SK-N-SH (cell line): ENCODE measurements around the gene TFAP2C. TPM values are rescaled to one million over a fixed set of nuclear protein-coding genes. Genes with fewer than 3 reads are reported as not detected.

Experiments
- CTCF ChIA-PET: fragments of 300-600, 350-600 bp; formaldehyde crosslinking; extraction: SDS; loops from one replicate; lab custom pipeline; 2021; lab: Yijun Ruan, JAX
- POLR2A ChIA-PET: fragments of 350-600 bp; sonication (Branson Sonifier 250); formaldehyde crosslinking; extraction: SDS; loops from one replicate; lab custom pipeline; 2020; ENCODE audit warnings: antibody characterized with exemption, inconsistent platforms; lab: Yijun Ruan, JAX
- DNase-seq: peaks from one replicate; pipeline ENCODE4 v3.0.0; 2012
- H2AFZ ChIP-seq: fragments of 200-600 bp; sonication (generic); 2 replicates; pipeline ENCODE4 v1.8.1; 2016; ENCODE audit warnings: antibody characterized with exemption, mild to moderate bottlenecking, low read depth
- H3F3A ChIP-seq: fragments of 200-600 bp; sonication (generic); replicated peaks from 2 replicates; pipeline ENCODE3; 2016; ENCODE audit warnings: antibody characterized with exemption, mild to moderate bottlenecking; ENCODE audit not compliant: insufficient read depth
- H3K27ac ChIP-seq, 2 experiments: fragments of 200-500 bp in 1 of 2; fragments of 200-600 bp in 1 of 2; sonication (Bioruptor generic) in 1 of 2; sonication (generic), shearing (Covaris generic) in 1 of 2; 2 replicates each; pipeline versions ENCODE4 v1.5.1 to v1.6.1; 2014 to 2016; ENCODE audit warnings: low read depth in 2 of 2, inconsistent platforms in 1 of 2, low read length in 1 of 2, mild to moderate bottlenecking in 1 of 2, mixed read lengths in 1 of 2
- H3K27me3 ChIP-seq: fragments of 200-600 bp; sonication (generic), shearing (Covaris generic); 2 replicates; pipeline ENCODE4 v1.6.1; 2016; ENCODE audit warnings: mixed run types; ENCODE audit not compliant: insufficient read depth
- H3K36me3 ChIP-seq, 2 experiments: fragments of 200-500 bp in 1 of 2; fragments of 200-600 bp in 1 of 2; sonication (Bioruptor generic) in 1 of 2; sonication (generic) in 1 of 2; replicated peaks in 1 of 2; 2 replicates each; pipeline versions ENCODE3 to v1.5.1; 2014 to 2016; ENCODE audit warnings: low read length in 1 of 2, mild to moderate bottlenecking in 1 of 2; ENCODE audit not compliant: insufficient read depth in 2 of 2, control insufficient read depth in 1 of 2
- H3K4me1 ChIP-seq, 2 experiments: fragments of 200-500 bp in 1 of 2; fragments of 200-600 bp in 1 of 2; sonication (Bioruptor generic) in 1 of 2; sonication (generic), shearing (Covaris generic) in 1 of 2; 2 replicates each; pipeline versions ENCODE4 v1.5.1 to v1.6.1; 2014 to 2016; ENCODE audit warnings: low read depth in 1 of 2, low read length in 1 of 2, mixed run types in 1 of 2; ENCODE audit not compliant: insufficient read depth in 2 of 2, control insufficient read depth in 1 of 2
- H3K4me2 ChIP-seq: fragments of 200-600 bp; sonication (generic), shearing (Covaris generic); 2 replicates; pipeline ENCODE4 v1.6.1; 2017; ENCODE audit warnings: mixed run types
- H3K4me3 ChIP-seq, 2 experiments: fragments of 200-500 bp in 1 of 2; fragments of 200-600 bp in 1 of 2; sonication (Bioruptor generic) in 1 of 2; sonication (generic), shearing (Covaris generic) in 1 of 2; 2 replicates each; pipeline versions ENCODE4 v1.5.1 to v1.8.1; 2014 to 2016; ENCODE audit warnings: low read depth in 2 of 2, inconsistent platforms in 1 of 2, low read length in 1 of 2, mild to moderate bottlenecking in 1 of 2, mixed read lengths in 1 of 2, moderate library complexity in 1 of 2
- H3K79me2 ChIP-seq: fragments of 200-600 bp; sonication (generic); 2 replicates; pipeline ENCODE4 v1.8.1; 2017; ENCODE audit warnings: mild to moderate bottlenecking; ENCODE audit not compliant: insufficient read depth
- H3K9ac ChIP-seq: fragments of 200-600 bp; sonication (generic); 2 replicates; pipeline ENCODE4 v1.6.1; 2017; ENCODE audit warnings: mixed run types
- H3K9me2 ChIP-seq: fragments of 200-600 bp; sonication (generic); 2 replicates; pipeline ENCODE4 v1.6.1; 2017; ENCODE audit warnings: mixed run types
- H3K9me3 ChIP-seq: fragments of 200-600 bp; sonication (generic); 2 replicates; pipeline ENCODE4 v1.6.1; 2017; ENCODE audit warnings: mixed run types, mild to moderate bottlenecking, moderate library complexity
- H4K20me1 ChIP-seq: fragments of 200-600 bp; sonication (generic); 2 replicates; pipeline ENCODE4 v1.6.1; 2017; ENCODE audit warnings: mild to moderate bottlenecking, mixed run types; ENCODE audit not compliant: insufficient read depth
- CHD2 ChIP-seq: fragments of 150-350 bp; IDR thresholded peaks from 2 replicates; pipeline ENCODE4 v1.6.1; 2018; ENCODE audit warnings: low read length; ENCODE audit not compliant: partially characterized antibody
- ELF1 ChIP-seq: IDR thresholded peaks from 2 replicates; pipeline ENCODE4 v1.4.0; 2012
- GABPA ChIP-seq: IDR thresholded peaks from 2 replicates; pipeline ENCODE4 v1.4.0; 2012; ENCODE audit warnings: low read depth, mild to moderate bottlenecking
- GATA2 ChIP-seq: sonication (generic); formaldehyde crosslinking; IDR thresholded peaks from 2 replicates; pipeline ENCODE4 v1.5.0; 2020; ENCODE audit warnings: mild to moderate bottlenecking, missing genetic modification reagents
- MAX ChIP-seq: IDR thresholded peaks from 2 replicates; pipeline ENCODE4 v1.4.0; 2012; ENCODE audit warnings: low read depth
- POLR2AphosphoS5 ChIP-seq: IDR thresholded peaks from 2 replicates; pipeline ENCODE4 v1.6.1; 2012; ENCODE audit warnings: low read depth, low read length
- TAF1 ChIP-seq: IDR thresholded peaks from 2 replicates; pipeline ENCODE4 v1.6.1; 2012; ENCODE audit warnings: low read depth, mild to moderate bottlenecking, low read length, moderate library complexity, borderline replicate concordance
- TCF12 ChIP-seq: IDR thresholded peaks from 2 replicates; pipeline ENCODE4 v1.4.0; 2012
- USF1 ChIP-seq: IDR thresholded peaks from 2 replicates; pipeline ENCODE4 v1.4.0; 2012; ENCODE audit warnings: low read depth, borderline replicate concordance
- WGBS: methylation state at CpG from one replicate; pipeline ENCODE4 v1.1.6; 2017; ENCODE audit warnings: low lambda C conversion rate; 5-methylcytosine and 5-hydroxymethylcytosine counted together
- polyA plus RNA-seq, 3 experiments: library from polyadenylated mRNA; depleted of rRNA; stranded (reverse); fragments of >200 nt; gene quantifications; 2 replicates each; pipeline ENCODE4 v1.2.3, GENCODE V29; 2012
- TF ChIP-seq, protein P1 (sequence below): IDR thresholded peaks from 2 replicates; pipeline ENCODE4; 2012
- TF ChIP-seq, protein P2 (sequence below): fragments of 150-350 bp; IDR thresholded peaks from 2 replicates; pipeline ENCODE4 v1.6.1; 2017; ENCODE audit warnings: antibody characterized with exemption, low read length, low read depth, borderline replicate concordance
- TF ChIP-seq, protein P3 (sequence below): fragments of 200-600 bp; sonication (generic); IDR thresholded peaks from 2 replicates; pipeline ENCODE4 v1.6.1; 2017; ENCODE audit warnings: antibody characterized with exemption, mild to moderate bottlenecking, moderate library complexity

TFAP2C gene
- polyA plus RNA-seq, 1 of the 3 experiments (the other 2 are of a cell fraction) = not detected

DNA sequence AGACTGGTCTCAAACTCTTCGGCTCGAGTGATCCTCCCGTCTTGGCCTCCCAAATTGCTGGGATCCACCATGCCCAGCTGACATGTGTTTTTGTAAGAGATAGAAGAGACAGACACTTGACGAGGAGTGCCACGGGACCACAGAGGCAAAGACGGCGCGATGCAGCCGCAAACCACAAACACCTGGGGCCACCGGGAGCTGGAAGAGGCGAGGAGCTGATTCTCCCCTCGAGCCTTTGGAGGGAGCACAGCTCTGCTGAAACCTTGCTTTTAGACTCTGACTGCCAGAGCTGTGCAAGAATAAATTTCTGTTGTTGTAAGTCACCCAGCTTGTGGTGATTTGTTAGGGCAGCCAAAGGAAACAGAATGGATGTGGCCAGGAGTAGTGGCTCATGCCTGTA is 46.9 kb downstream of the TFAP2C start:
- peaks cover 16% of the 10 kb centered on the region; the same call in 1 of the 2 replicates for H3K27me3 ChIP-seq
- no peak overlapping the region for H3K4me2 ChIP-seq
- no peaks in the 10 kb centered on the region for H3K36me3 ChIP-seq
- no peak overlapping the region for H3K4me3 ChIP-seq
- no peaks in the 10 kb centered on the region for H3K9me3 ChIP-seq
- WGBS = 19% methylated on average over 11 of the region's 12 CpGs
- H4K20me1 ChIP-seq = no peaks in the 10 kb centered on the region
- no peak overlapping the region for H3K27ac ChIP-seq
- H3F3A ChIP-seq = no peaks in the 10 kb centered on the region
- CTCF ChIA-PET = no interaction called here
- no peak for DNase-seq
- TF ChIP-seq POLR2AphosphoS5 (no peak), GABPA (no peak), TAF1 (no peak), MAX (no peak), GATA2 (no peak), ELF1 (no peak), USF1 (no peak), TCF12 (no peak)
- TF ChIP-seq, protein P1, sequence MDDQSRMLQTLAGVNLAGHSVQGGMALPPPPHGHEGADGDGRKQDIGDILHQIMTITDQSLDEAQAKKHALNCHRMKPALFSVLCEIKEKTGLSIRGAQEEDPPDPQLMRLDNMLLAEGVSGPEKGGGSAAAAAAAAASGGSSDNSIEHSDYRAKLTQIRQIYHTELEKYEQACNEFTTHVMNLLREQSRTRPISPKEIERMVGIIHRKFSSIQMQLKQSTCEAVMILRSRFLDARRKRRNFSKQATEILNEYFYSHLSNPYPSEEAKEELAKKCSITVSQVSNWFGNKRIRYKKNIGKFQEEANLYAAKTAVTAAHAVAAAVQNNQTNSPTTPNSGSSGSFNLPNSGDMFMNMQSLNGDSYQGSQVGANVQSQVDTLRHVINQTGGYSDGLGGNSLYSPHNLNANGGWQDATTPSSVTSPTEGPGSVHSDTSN = no peak
- TF ChIP-seq, protein P2, sequence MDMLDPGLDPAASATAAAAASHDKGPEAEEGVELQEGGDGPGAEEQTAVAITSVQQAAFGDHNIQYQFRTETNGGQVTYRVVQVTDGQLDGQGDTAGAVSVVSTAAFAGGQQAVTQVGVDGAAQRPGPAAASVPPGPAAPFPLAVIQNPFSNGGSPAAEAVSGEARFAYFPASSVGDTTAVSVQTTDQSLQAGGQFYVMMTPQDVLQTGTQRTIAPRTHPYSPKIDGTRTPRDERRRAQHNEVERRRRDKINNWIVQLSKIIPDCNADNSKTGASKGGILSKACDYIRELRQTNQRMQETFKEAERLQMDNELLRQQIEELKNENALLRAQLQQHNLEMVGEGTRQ = no peak
- H3K9me2 ChIP-seq = no peaks in the 10 kb centered on the region
- no peak overlapping the region for H3K9ac ChIP-seq
- POLR2A ChIA-PET = no interaction called here
- no peak overlapping the region for H2AFZ ChIP-seq
- H3K4me1 ChIP-seq = peaks cover 0 to 2% of the 10 kb centered on the region in 2 experiments; a peak in 1 of 4 replicates
- no peaks in the 10 kb centered on the region for H3K79me2 ChIP-seq

GRCh38 chr20:56676679-56677078 is 47.6 kb downstream of the TFAP2C start:
- no peaks in the 10 kb centered on the region for H3K79me2 ChIP-seq
- peaks cover 16% of the 10 kb centered on the region; the same call in 1 of the 2 replicates for H3K27me3 ChIP-seq
- H3K27ac ChIP-seq = no peak overlapping the region
- ChIA-PET POLR2A (no interaction called here), CTCF (no interaction called here)
- DNase-seq = no peak
- 9% methylated on average over 4 of the region's 10 CpGs for WGBS
- TF ChIP-seq, protein P1 = no peak
- TF ChIP-seq, protein P3, sequence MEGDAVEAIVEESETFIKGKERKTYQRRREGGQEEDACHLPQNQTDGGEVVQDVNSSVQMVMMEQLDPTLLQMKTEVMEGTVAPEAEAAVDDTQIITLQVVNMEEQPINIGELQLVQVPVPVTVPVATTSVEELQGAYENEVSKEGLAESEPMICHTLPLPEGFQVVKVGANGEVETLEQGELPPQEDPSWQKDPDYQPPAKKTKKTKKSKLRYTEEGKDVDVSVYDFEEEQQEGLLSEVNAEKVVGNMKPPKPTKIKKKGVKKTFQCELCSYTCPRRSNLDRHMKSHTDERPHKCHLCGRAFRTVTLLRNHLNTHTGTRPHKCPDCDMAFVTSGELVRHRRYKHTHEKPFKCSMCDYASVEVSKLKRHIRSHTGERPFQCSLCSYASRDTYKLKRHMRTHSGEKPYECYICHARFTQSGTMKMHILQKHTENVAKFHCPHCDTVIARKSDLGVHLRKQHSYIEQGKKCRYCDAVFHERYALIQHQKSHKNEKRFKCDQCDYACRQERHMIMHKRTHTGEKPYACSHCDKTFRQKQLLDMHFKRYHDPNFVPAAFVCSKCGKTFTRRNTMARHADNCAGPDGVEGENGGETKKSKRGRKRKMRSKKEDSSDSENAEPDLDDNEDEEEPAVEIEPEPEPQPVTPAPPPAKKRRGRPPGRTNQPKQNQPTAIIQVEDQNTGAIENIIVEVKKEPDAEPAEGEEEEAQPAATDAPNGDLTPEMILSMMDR = no peak
- TF ChIP-seq GATA2 (no peak), TCF12 (no peak), CHD2 (no peak)
- peaks cover 0 to 2% of the 10 kb centered on the region in 2 experiments; a peak in 1 of 4 replicates for H3K4me1 ChIP-seq
- H3K9me3 ChIP-seq = no peaks in the 10 kb centered on the region
- H3K4me3 ChIP-seq = no peak overlapping the region
- H3K36me3 ChIP-seq = no peaks in the 10 kb centered on the region
- H3K9me2 ChIP-seq = no peaks in the 10 kb centered on the region
- H3F3A ChIP-seq = no peaks in the 10 kb centered on the region
- H4K20me1 ChIP-seq = no peaks in the 10 kb centered on the region
- no peak overlapping the region for H2AFZ ChIP-seq
- no peak overlapping the region for H3K9ac ChIP-seq
- H3K4me2 ChIP-seq = no peak overlapping the region
